ENCODE data around the gene TRAPPC11.

DNA sequence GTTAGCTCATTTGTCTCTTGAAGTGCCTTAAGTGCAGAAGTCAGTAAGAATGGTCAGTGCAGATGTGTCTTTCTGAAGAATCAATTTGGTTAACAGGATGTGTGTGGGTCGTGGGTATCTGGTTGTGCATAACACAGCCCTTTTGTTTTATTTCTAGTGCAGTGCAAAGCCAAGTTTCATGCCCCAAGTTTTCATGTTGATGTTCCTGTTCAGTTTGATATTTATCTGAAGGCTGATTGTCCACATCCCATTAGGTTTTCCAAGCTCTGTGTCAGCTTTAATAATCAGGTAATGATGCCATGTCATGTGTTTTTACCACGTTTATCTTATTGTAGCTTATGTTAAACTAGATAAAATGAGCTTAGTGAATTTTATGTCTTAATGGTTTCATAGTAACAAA lies 27.4 kb downstream of the TRAPPC11 start:
- TF ChIP-seq POLR2A (IDR thresholded peaks at IDR 0.05), result no peak
- TF ChIP-seq, protein P1, sequence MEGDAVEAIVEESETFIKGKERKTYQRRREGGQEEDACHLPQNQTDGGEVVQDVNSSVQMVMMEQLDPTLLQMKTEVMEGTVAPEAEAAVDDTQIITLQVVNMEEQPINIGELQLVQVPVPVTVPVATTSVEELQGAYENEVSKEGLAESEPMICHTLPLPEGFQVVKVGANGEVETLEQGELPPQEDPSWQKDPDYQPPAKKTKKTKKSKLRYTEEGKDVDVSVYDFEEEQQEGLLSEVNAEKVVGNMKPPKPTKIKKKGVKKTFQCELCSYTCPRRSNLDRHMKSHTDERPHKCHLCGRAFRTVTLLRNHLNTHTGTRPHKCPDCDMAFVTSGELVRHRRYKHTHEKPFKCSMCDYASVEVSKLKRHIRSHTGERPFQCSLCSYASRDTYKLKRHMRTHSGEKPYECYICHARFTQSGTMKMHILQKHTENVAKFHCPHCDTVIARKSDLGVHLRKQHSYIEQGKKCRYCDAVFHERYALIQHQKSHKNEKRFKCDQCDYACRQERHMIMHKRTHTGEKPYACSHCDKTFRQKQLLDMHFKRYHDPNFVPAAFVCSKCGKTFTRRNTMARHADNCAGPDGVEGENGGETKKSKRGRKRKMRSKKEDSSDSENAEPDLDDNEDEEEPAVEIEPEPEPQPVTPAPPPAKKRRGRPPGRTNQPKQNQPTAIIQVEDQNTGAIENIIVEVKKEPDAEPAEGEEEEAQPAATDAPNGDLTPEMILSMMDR (IDR thresholded peaks at IDR 0.05), result no peak
